Lower leg skin (tissue), 4 donors: Measurements from ENCODE around the gene MBL2. TPM values are rescaled to one million over a fixed set of nuclear protein-coding genes. Genes with fewer than 3 reads are reported as not detected.

Experiments
- DNase-seq, 2 donors: peaks; one replicate each; pipeline ENCODE4 v3.0.0-alpha.2; 2019; ENCODE audit warnings: low spot score in 2 of 2
- H3K4me3 ChIP-seq: fragments of 200-600 bp; sonication (generic); 2 replicates; pipeline ENCODE4 v1.5.1; 2017; ENCODE audit warnings: mild to moderate bottlenecking, low read depth; ENCODE audit not compliant: poor library complexity, severe bottlenecking
- POLR2A ChIP-seq, 2 donors: fragments of 450-650 bp; IDR thresholded peaks; one replicate each; pipeline ENCODE4 v1.6.1; 2016 to 2017; ENCODE audit warnings: antibody characterized with exemption in 2 of 2, mild to moderate bottlenecking in 1 of 2, moderate library complexity in 1 of 2
- WGBS, 2 donors: methylation state at CpG; one replicate each; pipeline ENCODE4 v1.1.5; 2018; 5-methylcytosine and 5-hydroxymethylcytosine counted together
- intact Hi-C: fragments of 100-400 bp; cut with DNase I; formaldehyde crosslinking; loops from one replicate; pipeline ENCODE4 v1.15.0; 2023; ENCODE audit warnings: low total_unique reads
- total RNA-seq, 4 donors: library from RNA; depleted of rRNA; stranded (reverse); fragments of >200 nt; gene quantifications; one replicate each; pipeline ENCODE4 v1.1.0, GENCODE V29; 2016
- TF ChIP-seq, protein P1 (sequence below), 3 donors: fragments of 450-650 bp; IDR thresholded peaks; one replicate each; pipeline ENCODE4 v1.5.1; 2016; ENCODE audit warnings: antibody characterized with exemption in 3 of 3, mild to moderate bottlenecking in 3 of 3, moderate library complexity in 2 of 3

MBL2 gene
- total RNA-seq, 4 donors from 2014 or later, result not detected

GRCh38 chr10:52742731-52743130 lies 29.9 kb downstream of the MBL2 start:
- H3K4me3 ChIP-seq, result no peak overlapping the region
- DNase-seq, result no peak
- TF ChIP-seq, protein P1, sequence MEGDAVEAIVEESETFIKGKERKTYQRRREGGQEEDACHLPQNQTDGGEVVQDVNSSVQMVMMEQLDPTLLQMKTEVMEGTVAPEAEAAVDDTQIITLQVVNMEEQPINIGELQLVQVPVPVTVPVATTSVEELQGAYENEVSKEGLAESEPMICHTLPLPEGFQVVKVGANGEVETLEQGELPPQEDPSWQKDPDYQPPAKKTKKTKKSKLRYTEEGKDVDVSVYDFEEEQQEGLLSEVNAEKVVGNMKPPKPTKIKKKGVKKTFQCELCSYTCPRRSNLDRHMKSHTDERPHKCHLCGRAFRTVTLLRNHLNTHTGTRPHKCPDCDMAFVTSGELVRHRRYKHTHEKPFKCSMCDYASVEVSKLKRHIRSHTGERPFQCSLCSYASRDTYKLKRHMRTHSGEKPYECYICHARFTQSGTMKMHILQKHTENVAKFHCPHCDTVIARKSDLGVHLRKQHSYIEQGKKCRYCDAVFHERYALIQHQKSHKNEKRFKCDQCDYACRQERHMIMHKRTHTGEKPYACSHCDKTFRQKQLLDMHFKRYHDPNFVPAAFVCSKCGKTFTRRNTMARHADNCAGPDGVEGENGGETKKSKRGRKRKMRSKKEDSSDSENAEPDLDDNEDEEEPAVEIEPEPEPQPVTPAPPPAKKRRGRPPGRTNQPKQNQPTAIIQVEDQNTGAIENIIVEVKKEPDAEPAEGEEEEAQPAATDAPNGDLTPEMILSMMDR (IDR thresholded peaks at IDR 0.05), result no peak
- TF ChIP-seq POLR2A (IDR thresholded peaks at IDR 0.05), result no peak
- 40 to 44% methylated on average over 3 of the region's 3 CpGs for WGBS, 2 donors
- intact Hi-C loops, result no loop called here

GRCh38 chr10:52741851-52742250 lies 30.7 kb downstream of the MBL2 start:
- intact Hi-C loops, result no loop called here
- no peak for DNase-seq
- 51 to 53% methylated on average over 2 of the region's 2 CpGs for WGBS, 2 donors
- no peak overlapping the region for H3K4me3 ChIP-seq
- TF ChIP-seq, protein P1 (IDR thresholded peaks at IDR 0.05), result no peak
- TF ChIP-seq POLR2A (IDR thresholded peaks at IDR 0.05), result no peak

- DNase-seq, result no peak
- intact Hi-C loops, result no loop called here
- no peak overlapping the region for H3K4me3 ChIP-seq
- TF ChIP-seq, protein P1 (IDR thresholded peaks at IDR 0.05), result no peak
- no peak for TF ChIP-seq POLR2A (IDR thresholded peaks at IDR 0.05)
- 61 to 70% methylated on average over 5 of the region's 5 CpGs for WGBS, 2 donors
These were observed 31.5 kb downstream of the MBL2 start for GRCh38 chr10:52740913-52741675.

DNA sequence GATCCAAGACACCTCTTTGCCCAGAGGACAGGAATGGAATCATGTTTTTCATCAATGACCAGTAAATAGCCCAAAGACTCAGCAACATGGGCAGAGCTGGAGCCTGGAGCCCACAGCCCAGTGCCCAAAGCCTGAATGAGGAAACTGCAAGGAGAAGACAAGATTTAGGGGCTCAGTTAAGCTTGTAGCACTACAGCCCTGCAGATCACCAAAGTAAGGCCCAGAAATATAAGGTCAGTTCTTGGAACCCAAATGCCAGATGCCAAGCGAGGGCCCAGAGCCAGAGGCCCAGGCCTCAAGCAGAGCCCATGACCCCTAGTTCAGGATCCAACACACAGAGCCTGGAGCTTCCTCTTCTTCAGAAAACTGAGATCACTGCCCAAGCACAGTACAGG lies 32.4 kb downstream of the MBL2 start:
- WGBS, 2 donors, result 92 to 100% methylated on average over 1 of the region's 1 CpG
- TF ChIP-seq POLR2A (IDR thresholded peaks at IDR 0.05), result no peak
- TF ChIP-seq, protein P1 (IDR thresholded peaks at IDR 0.05), result no peak
- H3K4me3 ChIP-seq, result no peak overlapping the region
- DNase-seq, result no peak
- intact Hi-C loops, result no loop called here

DNA sequence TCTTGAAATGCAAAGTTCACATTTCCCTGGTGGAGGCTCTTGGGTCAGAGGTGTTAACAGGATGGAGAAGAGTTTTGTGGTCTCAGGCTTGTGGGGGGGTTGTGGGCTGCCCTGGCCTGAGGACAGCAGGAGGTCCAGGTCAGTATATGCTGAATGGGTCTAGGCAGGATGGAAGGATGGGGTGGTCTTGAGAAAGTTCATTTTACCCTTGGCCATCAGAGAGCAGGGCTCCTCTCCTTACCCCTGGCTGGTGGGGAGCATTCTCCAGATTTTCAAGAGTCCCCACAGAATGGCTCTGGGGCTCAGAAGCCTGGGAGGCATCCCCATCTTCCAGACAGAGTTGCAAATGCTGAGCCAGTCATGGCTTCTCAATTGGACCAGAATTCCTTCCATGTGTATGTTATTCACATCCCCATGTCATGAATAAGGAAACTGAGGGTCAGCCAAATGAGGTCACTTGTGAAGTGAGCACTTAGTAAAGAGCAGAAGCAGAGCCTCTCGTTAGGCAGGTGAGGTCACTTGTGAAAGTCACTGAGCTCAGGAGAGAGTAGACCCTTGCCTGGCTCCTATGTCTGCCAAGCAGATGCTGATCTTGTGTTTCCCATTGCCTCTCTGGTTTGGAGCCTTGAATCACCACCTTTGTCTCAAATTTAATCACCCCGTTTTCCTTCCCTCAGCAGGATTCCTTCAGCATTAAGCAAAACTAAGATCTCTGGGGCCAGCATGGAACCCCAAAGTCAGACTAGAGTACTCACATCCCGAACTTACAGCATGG lies 33.0 kb downstream of the MBL2 start:
- no peak overlapping the region for H3K4me3 ChIP-seq
- DNase-seq, result no peak
- 70 to 91% methylated on average over 3 of the region's 3 CpGs for WGBS, 2 donors
- intact Hi-C loops, result no loop called here
- no peak for TF ChIP-seq POLR2A (IDR thresholded peaks at IDR 0.05)
- TF ChIP-seq, protein P1 (IDR thresholded peaks at IDR 0.05), result no peak
